DND-41 (cell line): Measurements from ENCODE around the gene AFAP1.

Experiments used
- EZH2 ChIP-seq: IDR thresholded peaks from 3 replicates; pipeline ENCODE4 v1.6.1; 2012; ENCODE audit warnings: borderline replicate concordance, low read depth, mild to moderate bottlenecking, moderate library complexity, low read length, inconsistent platforms; ENCODE audit not compliant: severe bottlenecking
- TF ChIP-seq, protein P1 (sequence below): IDR thresholded peaks from 2 replicates; pipeline ENCODE4 v1.5.1; 2012; ENCODE audit warnings: borderline replicate concordance, low read length, moderate library complexity, mild to moderate bottlenecking; ENCODE audit not compliant: poor library complexity, severe bottlenecking; ENCODE audit errors: extremely low read depth

GRCh38 chr4:7797330-7797729 lies 142.3 kb downstream of the AFAP1 start:
- TF ChIP-seq, protein P1, sequence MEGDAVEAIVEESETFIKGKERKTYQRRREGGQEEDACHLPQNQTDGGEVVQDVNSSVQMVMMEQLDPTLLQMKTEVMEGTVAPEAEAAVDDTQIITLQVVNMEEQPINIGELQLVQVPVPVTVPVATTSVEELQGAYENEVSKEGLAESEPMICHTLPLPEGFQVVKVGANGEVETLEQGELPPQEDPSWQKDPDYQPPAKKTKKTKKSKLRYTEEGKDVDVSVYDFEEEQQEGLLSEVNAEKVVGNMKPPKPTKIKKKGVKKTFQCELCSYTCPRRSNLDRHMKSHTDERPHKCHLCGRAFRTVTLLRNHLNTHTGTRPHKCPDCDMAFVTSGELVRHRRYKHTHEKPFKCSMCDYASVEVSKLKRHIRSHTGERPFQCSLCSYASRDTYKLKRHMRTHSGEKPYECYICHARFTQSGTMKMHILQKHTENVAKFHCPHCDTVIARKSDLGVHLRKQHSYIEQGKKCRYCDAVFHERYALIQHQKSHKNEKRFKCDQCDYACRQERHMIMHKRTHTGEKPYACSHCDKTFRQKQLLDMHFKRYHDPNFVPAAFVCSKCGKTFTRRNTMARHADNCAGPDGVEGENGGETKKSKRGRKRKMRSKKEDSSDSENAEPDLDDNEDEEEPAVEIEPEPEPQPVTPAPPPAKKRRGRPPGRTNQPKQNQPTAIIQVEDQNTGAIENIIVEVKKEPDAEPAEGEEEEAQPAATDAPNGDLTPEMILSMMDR, result no peak
- TF ChIP-seq EZH2, result no peak
